ENCODE results near the gene LNX2.

The LNX2 gene

GRCh38 chr13:27583645-27584044, 36.7 kb downstream of the LNX2 start:
- no peak for DNase-seq (ENCODE audit: low spot score)
- TF ChIP-seq, protein P1, sequence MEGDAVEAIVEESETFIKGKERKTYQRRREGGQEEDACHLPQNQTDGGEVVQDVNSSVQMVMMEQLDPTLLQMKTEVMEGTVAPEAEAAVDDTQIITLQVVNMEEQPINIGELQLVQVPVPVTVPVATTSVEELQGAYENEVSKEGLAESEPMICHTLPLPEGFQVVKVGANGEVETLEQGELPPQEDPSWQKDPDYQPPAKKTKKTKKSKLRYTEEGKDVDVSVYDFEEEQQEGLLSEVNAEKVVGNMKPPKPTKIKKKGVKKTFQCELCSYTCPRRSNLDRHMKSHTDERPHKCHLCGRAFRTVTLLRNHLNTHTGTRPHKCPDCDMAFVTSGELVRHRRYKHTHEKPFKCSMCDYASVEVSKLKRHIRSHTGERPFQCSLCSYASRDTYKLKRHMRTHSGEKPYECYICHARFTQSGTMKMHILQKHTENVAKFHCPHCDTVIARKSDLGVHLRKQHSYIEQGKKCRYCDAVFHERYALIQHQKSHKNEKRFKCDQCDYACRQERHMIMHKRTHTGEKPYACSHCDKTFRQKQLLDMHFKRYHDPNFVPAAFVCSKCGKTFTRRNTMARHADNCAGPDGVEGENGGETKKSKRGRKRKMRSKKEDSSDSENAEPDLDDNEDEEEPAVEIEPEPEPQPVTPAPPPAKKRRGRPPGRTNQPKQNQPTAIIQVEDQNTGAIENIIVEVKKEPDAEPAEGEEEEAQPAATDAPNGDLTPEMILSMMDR (IDR thresholded peaks at IDR 0.05; ENCODE audit: extremely low read depth, missing control alignments) = no peak

GRCh38 chr13:27578121-27579030, 42.0 kb downstream of the LNX2 start:
- TF ChIP-seq, protein P1 (IDR thresholded peaks at IDR 0.05; ENCODE audit: extremely low read depth, missing control alignments) = no peak
- DNase-seq (ENCODE audit: low spot score) = no peak

GRCh38 chr13:27574661-27575060, 45.7 kb downstream of the LNX2 start:
- no peak for DNase-seq (ENCODE audit: low spot score)
- TF ChIP-seq, protein P1 (IDR thresholded peaks at IDR 0.05; ENCODE audit: extremely low read depth, missing control alignments) = no peak

DNA sequence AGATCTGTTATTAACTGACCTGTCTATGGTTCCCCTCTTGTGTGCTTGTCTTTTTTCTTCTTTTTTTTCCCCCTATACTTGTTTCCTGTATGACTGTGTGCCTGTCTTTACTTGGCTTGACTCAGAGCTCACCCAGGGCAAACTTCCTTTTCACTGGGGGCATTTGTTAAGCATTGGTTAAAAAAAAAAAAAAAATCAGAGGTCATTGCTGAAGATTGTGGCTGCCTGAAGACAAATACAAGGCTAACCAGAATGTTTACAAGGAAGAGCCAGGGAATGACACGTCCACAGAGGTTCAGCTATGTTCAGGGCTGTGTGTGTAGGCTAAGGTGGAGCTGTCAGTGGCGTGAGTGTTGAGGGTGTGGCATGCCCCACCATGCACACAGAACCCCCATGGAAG, 47.1 kb downstream of the LNX2 start:
- TF ChIP-seq, protein P1 (IDR thresholded peaks at IDR 0.05; ENCODE audit: extremely low read depth, missing control alignments) = no peak
- no peak for DNase-seq (ENCODE audit: low spot score)

DNA sequence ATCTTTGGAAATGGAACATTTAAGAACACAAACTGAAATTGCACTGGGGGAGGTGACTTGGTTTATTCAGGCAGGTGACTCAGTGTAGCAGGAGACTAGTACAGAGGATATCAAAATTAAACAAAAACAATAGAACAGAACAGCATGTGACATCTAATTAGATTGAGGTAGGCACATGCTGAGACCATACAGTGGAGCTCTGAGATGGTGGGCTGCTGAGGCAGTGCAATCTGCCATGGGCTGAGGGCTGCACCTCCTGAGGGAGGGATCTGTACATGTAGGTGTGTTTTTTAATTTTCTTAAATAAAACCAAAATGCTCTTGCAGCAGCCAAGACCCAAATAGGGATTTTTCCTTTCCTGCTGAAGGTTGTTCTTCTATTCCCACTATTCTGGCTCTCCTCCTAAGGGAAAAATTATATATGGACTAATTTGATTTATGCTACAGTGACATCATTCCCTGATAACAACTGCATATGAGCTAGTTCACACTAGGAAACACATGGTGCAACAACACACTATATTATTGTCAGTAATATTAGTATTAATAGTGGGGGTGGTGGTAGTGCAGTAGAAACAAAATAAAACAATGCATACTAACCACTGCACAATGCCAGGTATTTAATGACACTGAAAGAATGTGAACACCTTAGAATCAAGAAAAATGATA, 48.0 kb downstream of the LNX2 start:
- TF ChIP-seq, protein P1 (IDR thresholded peaks at IDR 0.05; ENCODE audit: extremely low read depth, missing control alignments) = no peak
- no peak for DNase-seq (ENCODE audit: low spot score)

DNA sequence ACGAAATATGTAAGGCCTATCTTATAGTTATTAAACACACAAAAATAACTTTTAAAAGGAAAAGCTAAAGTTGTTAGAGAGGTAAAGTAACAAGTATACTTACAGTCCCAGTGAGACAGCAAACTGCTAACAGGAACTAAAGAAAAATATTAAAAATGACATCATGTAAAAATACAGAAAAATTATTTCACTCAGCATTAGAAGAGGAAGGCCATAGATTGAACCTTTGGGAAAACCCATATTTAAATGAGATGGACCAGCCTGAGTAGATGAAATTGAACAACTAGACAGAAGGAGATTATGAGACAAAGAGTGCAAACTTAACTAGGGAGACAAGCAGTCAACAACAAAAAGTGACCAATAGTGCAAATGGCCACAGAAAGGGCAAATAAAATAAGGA, 49.4 kb downstream of the LNX2 start:
- TF ChIP-seq, protein P1 (IDR thresholded peaks at IDR 0.05; ENCODE audit: extremely low read depth, missing control alignments) = no peak

DNA sequence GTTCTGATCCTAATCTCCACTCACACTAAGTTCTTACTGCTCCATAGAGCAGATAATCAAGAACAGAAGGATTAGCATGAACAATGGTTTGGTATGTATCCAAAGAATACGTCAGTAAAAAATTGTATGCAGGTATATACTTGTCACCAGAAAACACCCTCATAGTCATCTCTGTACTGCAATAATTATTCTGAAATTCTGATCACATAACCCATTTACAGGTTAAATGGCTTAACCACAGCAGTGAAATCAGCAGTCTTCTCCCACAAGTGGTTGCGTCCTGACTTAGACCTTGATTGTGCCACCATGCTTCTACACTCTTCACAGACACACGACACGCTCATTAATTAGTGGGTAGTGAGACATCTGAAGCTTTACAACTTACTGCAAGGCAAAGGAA, 50.9 kb downstream of the LNX2 start:
- TF ChIP-seq, protein P1 (IDR thresholded peaks at IDR 0.05; ENCODE audit: extremely low read depth, missing control alignments) = no peak

More for the DNA sequence above, 49.4 kb downstream of the LNX2 start:
- no peak for DNase-seq (ENCODE audit: low spot score)

More for the DNA sequence above, 50.9 kb downstream of the LNX2 start:
- DNase-seq (ENCODE audit: low spot score) = no peak
